H4 (cell line): ENCODE results near the gene GLCCI1. TPM values are rescaled to one million over a fixed set of nuclear protein-coding genes. Genes with fewer than 3 reads are reported as not detected.

Source experiments
- DNase-seq: peaks from one replicate; pipeline ENCODE4 v3.0.0-alpha.2; 2015; ENCODE audit warnings: low spot score
- total RNA-seq: library from RNA; depleted of rRNA; stranded (reverse); fragments of >200 nt; shearing (Covaris generic); gene quantifications from 2 replicates; pipeline ENCODE4 v1.2.3, GENCODE V29; 2014; rRNA removed

The GLCCI1 gene
- total RNA-seq: 6.7 and 8.1 TPM in 2 replicates

DNA sequence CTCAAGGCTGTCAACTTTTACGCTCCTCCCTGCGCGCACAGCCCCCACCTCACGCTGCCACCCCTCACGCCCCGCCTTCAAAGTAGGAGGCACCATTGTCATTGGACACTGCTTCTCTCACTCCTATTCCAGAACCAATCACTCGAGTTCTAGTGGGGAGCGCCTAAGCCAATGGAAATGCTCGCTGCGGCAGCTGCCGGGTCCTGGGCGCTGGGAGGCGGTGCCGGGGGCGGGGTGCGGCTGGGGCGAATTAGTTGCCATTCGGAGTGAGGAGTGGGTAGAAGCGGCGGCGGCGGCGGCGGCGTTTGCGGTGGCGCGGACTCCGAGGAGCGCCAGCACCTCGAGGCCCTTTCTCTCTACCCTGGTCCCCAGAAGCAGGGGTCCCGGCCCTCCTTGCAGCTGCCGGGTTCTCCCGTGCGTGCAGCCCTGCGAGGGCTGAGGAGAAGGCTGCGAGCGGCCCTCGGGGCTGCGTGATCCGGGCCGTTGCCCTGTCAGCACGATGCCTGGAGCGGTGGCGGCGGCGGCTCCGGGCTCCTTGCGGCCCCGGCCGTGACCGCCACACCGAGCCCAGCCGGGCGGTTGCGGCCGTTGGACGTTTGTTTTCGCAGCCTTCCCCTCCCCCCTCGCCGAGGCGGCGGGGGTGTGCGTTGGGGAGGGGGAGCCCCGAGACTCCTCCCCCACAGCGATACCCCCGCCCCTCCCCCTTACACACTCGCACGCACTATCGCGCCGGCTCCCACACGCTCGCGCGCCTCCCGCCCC, at the start of gene GLCCI1:
TSS of gene GLCCI1 (plus strand) at position 253 of the 762 bp plus-strand sequence. CDS start 555 bp downstream, outside the sequence.
- DNase-seq: peak; percentile 100

- DNase-seq: no peak
Measured at GRCh38 chr7:7919449-7919945, 49.1 kb upstream of the GLCCI1 start.

GRCh38 chr7:7920056-7920455, 48.5 kb upstream of the GLCCI1 start:
- no peak for DNase-seq

GRCh38 chr7:7920481-7920880, 48.1 kb upstream of the GLCCI1 start:
- no peak for DNase-seq

GRCh38 chr7:7921830-7922229, 46.8 kb upstream of the GLCCI1 start:
- DNase-seq: no peak

GRCh38 chr7:7922684-7923385, 45.8 kb upstream of the GLCCI1 start:
- no peak for DNase-seq

- no peak for DNase-seq
Measured at GRCh38 chr7:7923818-7924217, 44.8 kb upstream of the GLCCI1 start.

GRCh38 chr7:7924303-7924702, 44.3 kb upstream of the GLCCI1 start:
- no peak for DNase-seq

- DNase-seq: no peak
Measured at GRCh38 chr7:7931626-7932025, 37.0 kb upstream of the GLCCI1 start.

- no peak for DNase-seq
Measured at GRCh38 chr7:7932553-7932952, 36.0 kb upstream of the GLCCI1 start.

DNA sequence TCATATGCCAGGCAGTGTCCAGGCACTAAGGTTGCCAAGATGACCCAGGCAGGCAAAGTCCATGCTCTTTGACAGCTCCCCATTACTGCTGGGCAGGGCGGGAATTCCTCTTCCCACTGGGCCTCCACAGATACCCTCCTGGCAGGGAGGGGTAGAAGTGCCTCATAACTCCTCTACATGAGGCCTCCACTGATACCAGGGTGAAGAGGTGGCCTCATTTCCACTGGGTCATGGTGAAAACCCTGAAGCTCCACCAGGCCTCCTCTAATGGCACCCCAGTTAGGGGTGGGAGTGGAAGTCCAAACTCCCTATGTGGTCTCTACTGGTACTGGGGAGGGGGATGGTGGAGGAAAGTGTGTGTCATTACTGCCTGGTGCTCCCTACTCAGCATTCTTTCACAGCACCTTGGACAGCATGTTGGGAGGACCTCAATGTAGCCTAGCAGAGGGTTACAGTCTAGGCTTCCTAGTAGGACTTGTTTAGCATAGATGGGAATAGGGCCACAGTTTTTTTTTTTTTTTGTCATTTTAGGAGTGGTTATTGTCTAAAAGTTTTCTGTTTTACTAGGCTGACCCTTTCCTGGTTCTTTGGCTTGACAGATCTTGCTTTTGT, 34.6 kb upstream of the GLCCI1 start:
- DNase-seq: no peak

DNA sequence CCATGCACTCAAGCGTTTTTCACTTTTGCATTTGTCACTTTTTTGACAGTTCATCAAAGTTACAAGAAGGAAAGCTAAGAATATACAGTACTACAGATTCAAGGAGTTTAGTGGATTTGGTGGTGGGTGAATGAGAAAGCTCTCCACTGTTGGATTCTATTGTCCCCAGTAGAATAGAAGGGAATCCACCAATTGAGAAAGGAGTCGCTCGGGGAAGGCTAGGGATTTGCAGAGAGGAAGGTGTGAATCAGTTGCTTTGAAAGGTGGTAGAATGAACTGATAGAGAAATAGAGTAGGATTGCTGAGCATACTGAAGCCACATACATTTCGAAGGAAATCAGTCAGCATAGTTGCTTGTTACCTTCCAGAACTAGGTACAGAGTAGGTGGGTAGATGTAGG, 33.7 kb upstream of the GLCCI1 start:
- no peak for DNase-seq

DNA sequence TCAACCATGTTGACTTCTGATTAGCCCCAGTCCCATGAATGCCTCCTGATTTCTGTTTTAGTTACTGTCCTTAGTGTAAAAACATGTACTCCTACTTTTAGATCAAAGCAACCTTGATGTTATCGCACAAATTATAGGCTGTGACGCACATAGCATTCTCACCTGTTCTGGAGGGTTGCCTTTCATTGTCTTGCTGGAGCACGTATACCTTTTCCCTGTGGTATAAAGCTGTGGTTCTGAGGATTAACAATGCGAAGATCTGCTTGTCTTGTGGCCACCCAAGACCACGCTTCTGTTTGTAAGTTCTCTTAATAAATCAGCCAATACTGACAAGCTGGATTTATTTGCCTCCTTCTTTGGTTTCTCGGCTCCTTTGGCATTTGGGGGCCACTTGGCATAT, 30.1 kb upstream of the GLCCI1 start:
- no peak for DNase-seq

GRCh38 chr7:7943951-7944350, 24.6 kb upstream of the GLCCI1 start:
- DNase-seq: no peak

GRCh38 chr7:7944619-7945282, 23.8 kb upstream of the GLCCI1 start:
- DNase-seq: no peak

DNA sequence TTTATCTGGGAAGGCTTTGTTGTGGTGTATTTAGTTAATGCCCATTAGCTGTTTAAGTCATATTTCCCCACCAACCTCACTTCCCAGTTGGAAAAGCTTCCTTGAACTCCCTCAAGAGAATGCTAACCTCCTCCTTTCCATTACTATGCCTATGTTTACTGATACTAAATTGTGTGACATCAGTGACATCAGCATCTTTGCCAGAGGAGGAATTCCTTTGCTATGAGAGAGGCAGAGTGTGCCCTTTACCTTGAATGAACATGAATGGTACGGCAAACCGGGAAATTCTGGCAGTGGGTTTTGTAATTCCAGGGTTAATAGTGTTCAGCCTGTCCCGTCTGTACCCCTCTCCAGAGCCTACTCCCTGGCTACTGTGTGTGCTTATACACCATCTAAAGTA, 22.1 kb upstream of the GLCCI1 start:
- peak; percentile 65 for DNase-seq

GRCh38 chr7:7948232-7948631, 20.4 kb upstream of the GLCCI1 start:
- no peak for DNase-seq

GRCh38 chr7:7953806-7954205, 14.8 kb upstream of the GLCCI1 start:
- DNase-seq: no peak

DNA sequence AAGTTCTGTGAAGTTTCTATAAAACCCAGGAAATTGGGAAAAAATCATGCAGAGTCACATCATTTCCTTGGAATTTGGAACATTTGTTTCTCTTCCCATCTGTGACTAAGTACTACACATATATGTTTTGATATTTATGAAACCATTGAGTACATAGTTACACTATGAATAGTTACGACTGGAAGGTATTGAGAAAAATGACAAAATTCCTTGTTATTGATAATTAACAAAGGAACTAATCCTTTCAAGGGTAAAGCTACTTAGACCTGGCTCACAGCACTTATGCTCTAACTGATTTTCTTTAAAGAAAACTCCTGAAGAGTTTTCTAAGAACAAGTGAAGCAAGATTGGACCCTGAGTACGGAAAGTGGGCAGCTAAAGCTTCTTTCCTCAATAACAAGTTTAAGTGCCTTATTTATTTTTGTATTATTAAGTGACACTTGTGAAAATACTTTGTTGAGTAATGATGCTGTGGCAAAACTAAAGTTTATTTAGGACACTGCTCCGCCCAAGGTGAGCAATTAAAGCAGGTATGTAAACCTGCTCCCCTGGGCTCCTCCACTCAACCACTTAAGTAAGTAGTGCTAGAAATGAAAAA, 12.0 kb upstream of the GLCCI1 start:
- no peak for DNase-seq

DNA sequence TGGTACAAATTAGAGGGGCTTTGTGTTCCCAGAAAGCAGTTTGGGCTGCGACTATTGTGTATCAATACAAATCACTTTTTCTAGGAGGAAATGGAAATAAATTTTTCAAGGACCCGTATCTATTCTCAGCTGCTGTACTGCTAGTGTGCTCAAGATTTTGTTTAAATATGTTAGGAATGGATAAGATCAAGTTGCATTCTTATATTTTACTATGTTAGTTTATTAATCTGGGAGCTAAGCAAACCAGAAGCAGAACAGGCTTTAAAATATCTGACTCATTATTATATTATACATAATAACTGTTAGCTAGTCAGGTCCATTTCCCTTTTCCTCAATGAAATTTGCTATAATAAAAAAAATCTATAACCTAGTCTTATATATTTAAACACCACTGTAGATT, 11.1 kb upstream of the GLCCI1 start:
- no peak for DNase-seq

GRCh38 chr7:7959979-7960670, 8.5 kb upstream of the GLCCI1 start:
- DNase-seq: no peak
